ENCODE measurements around the gene TMC1.

TMC1 gene

DNA sequence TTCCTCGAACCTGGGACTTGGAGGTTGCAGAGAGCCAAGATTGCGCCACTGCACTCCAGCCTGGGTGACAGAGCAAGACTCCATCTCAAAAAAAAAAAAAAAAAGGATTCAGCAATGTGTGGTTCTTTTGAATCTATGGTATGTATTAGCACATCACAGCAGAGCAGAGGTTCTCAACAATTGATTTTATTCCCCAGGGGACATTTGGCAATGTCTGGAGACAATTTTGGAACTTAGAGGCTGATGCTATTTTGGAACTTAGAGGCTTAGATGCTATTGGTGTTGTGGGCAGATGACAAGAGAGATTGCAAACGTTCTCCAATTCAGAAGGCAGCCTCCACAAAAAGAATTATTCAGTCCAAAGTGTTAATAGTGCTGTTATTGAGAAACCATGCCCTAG, 115.2 kb downstream of the TMC1 start:
- TF ChIP-seq, protein P1, sequence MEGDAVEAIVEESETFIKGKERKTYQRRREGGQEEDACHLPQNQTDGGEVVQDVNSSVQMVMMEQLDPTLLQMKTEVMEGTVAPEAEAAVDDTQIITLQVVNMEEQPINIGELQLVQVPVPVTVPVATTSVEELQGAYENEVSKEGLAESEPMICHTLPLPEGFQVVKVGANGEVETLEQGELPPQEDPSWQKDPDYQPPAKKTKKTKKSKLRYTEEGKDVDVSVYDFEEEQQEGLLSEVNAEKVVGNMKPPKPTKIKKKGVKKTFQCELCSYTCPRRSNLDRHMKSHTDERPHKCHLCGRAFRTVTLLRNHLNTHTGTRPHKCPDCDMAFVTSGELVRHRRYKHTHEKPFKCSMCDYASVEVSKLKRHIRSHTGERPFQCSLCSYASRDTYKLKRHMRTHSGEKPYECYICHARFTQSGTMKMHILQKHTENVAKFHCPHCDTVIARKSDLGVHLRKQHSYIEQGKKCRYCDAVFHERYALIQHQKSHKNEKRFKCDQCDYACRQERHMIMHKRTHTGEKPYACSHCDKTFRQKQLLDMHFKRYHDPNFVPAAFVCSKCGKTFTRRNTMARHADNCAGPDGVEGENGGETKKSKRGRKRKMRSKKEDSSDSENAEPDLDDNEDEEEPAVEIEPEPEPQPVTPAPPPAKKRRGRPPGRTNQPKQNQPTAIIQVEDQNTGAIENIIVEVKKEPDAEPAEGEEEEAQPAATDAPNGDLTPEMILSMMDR (IDR thresholded peaks at IDR 0.05; ENCODE audit: low read depth, low read length), result no peak
- H3K4me3 ChIP-seq (ENCODE audit: low read depth, low read length), result no peak overlapping the region
- in situ Hi-C loops (cut with HindIII; ENCODE audit: low sequenced_read_pairs), result no loop called here
- no peak for DNase-seq (ENCODE audit: low read depth, low spot score)

GRCh38 chr9:72643651-72644050, 122.2 kb downstream of the TMC1 start:
- H3K4me3 ChIP-seq (ENCODE audit: low read depth, low read length), result no peak overlapping the region
- TF ChIP-seq, protein P1 (IDR thresholded peaks at IDR 0.05; ENCODE audit: low read depth, low read length), result no peak
- no peak for DNase-seq (ENCODE audit: low read depth, low spot score)
- in situ Hi-C loops (cut with HindIII; ENCODE audit: low sequenced_read_pairs), result no loop called here

- in situ Hi-C loops (cut with HindIII; ENCODE audit: low sequenced_read_pairs), result no loop called here
- DNase-seq (ENCODE audit: low read depth, low spot score), result no peak
- TF ChIP-seq, protein P1 (IDR thresholded peaks at IDR 0.05; ENCODE audit: low read depth, low read length), result no peak
- no peak overlapping the region for H3K4me3 ChIP-seq (ENCODE audit: low read depth, low read length)
These were observed 124.7 kb downstream of the TMC1 start for GRCh38 chr9:72646061-72646460.

DNA sequence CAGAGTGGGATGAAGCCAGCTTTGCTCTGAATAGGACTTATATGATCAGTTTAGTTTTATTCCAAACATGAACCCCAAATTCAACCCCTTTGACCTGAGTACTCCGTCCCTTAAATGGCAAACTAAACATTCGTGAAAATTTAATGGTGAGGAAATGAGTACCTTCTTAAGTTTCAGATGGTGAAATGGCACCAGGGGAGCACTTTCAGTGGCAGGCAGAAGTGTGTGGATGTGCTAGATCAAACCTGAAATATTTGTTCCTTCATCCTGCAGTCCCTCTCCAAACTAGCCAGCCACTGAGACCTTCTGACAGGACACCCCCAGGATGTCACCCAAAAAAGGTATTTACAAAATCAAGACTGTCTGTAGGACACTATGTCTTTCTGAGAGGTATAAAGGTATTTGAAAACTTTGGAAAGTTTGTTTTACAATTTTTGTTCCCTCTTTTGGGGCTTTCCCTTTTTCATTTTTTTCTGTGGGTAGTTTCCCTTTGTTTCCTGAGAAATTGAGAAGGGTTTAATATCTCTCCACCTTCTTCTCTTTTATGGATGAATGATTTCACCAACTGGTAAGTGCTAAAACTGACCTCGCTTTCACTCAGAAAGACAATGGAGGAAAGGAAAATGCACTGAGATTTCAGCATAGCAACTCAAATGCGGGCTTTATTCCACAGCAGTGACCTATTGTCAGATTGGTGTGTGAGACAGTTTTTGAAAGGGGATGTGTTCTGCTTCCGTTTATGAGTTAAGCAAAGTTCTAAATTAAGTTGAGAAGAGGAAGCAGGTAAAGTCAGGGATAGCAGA, 127.1 kb downstream of the TMC1 start:
- TF ChIP-seq, protein P1 (IDR thresholded peaks at IDR 0.05; ENCODE audit: low read depth, low read length), result no peak
- H3K4me3 ChIP-seq (ENCODE audit: low read depth, low read length), result no peak overlapping the region
- DNase-seq (ENCODE audit: low read depth, low spot score), result no peak
- in situ Hi-C loops (cut with HindIII; ENCODE audit: low sequenced_read_pairs), result no loop called here

DNA sequence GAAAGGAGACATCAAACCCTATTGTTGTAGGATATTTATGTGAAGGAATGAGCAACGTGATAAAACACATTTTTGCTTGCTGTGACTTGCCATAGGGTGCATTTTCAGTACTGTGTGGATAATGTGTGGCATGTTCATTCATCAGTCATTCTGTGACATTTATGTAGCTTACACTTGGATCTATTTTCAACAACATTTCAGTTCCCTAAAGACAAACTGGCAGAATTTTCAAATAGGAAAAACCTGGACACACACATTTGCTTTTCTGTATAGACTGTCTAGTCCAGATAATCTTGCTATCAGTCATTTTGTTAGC, 127.7 kb downstream of the TMC1 start:
- TF ChIP-seq, protein P1 (IDR thresholded peaks at IDR 0.05; ENCODE audit: low read depth, low read length), result no peak
- no peak overlapping the region for H3K4me3 ChIP-seq (ENCODE audit: low read depth, low read length)
- DNase-seq (ENCODE audit: low read depth, low spot score), result no peak
- in situ Hi-C loops (cut with HindIII; ENCODE audit: low sequenced_read_pairs), result no loop called here

DNA sequence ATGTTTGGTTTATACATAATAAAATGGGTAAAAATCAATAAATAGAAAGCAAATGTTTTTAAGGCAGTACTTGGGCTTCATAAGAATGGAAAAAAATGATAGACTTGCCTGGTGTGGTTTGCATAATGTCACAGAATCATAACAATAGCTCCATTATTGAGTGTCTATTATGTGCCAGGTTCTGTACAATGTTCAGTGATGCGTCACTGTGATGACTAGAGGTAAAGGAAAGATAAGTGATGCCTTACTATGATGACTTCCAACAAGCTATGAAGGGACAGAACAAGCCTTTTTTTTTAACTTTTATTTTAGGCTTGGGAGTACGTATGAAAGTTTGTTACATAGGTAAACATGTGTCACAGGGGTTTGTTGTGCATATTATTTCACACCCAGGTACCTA, 128.8 kb downstream of the TMC1 start:
- TF ChIP-seq, protein P1 (IDR thresholded peaks at IDR 0.05; ENCODE audit: low read depth, low read length), result no peak
- in situ Hi-C loops (cut with HindIII; ENCODE audit: low sequenced_read_pairs), result no loop called here
- no peak for DNase-seq (ENCODE audit: low read depth, low spot score)
- no peak overlapping the region for H3K4me3 ChIP-seq (ENCODE audit: low read depth, low read length)

Measured in astrocyte of the spinal cord (primary cell).